H9 (cell line): ENCODE results near the gene MICU1. TPM values are rescaled to one million over a fixed set of nuclear protein-coding genes. Genes with fewer than 3 reads are reported as not detected.

Experiments
- DNase-seq: peaks from one replicate; pipeline ENCODE4 v3.0.0-alpha.2; 2017
- H2AFZ ChIP-seq: one replicate; pipeline ENCODE4 v1.6.1; 2013; ENCODE audit warnings: mild to moderate bottlenecking, low read length, control low read depth, moderate library complexity
- H2AK5ac ChIP-seq: 2 replicates; pipeline ENCODE4 v1.6.1; 2013; ENCODE audit warnings: low read length, control low read depth, mixed read lengths; ENCODE audit not compliant: insufficient read length
- H2BK120ac ChIP-seq: one replicate; pipeline ENCODE4 v1.6.1; 2013; ENCODE audit warnings: low read depth, mild to moderate bottlenecking, low read length, control low read depth, inconsistent platforms; ENCODE audit not compliant: poor library complexity, severe bottlenecking
- H2BK12ac ChIP-seq: 2 replicates; pipeline ENCODE4 v1.6.1; 2013; ENCODE audit warnings: low read length, control low read depth, mixed read lengths, low read depth; ENCODE audit not compliant: insufficient read length
- H2BK15ac ChIP-seq: 2 replicates; pipeline ENCODE4 v1.6.1; 2013; ENCODE audit warnings: low read depth, low read length, control low read depth
- H2BK20ac ChIP-seq: one replicate; pipeline ENCODE4 v1.6.1; 2013; ENCODE audit warnings: low read depth, mild to moderate bottlenecking, low read length, control low read depth, inconsistent platforms; ENCODE audit not compliant: poor library complexity, severe bottlenecking
- H2BK5ac ChIP-seq: 2 replicates; pipeline ENCODE4 v1.6.1; 2013; ENCODE audit warnings: low read length, control low read depth, mixed read lengths; ENCODE audit not compliant: insufficient read length
- H3K14ac ChIP-seq: 2 replicates; pipeline ENCODE4 v1.6.1; 2013; ENCODE audit warnings: low read length, control low read depth; ENCODE audit not compliant: insufficient read depth
- H3K18ac ChIP-seq: 2 replicates; pipeline ENCODE4 v1.6.1; 2013; ENCODE audit warnings: low read depth, mild to moderate bottlenecking, mixed read lengths, low read length, control low read depth; ENCODE audit not compliant: insufficient read length
- H3K23ac ChIP-seq: 2 replicates; pipeline ENCODE4 v1.6.1; 2013; ENCODE audit warnings: low read length, control low read depth, mixed read lengths, low read depth; ENCODE audit not compliant: insufficient read length
- H3K23me2 ChIP-seq: 2 replicates; pipeline ENCODE4 v1.6.1; 2013; ENCODE audit warnings: low read depth, mild to moderate bottlenecking, mixed read lengths, low read length, control low read depth; ENCODE audit not compliant: insufficient read length, poor library complexity, severe bottlenecking
- H3K27ac ChIP-seq: 2 replicates; pipeline ENCODE4 v1.5.1; 2013; ENCODE audit warnings: low read length, control low read depth, mixed read lengths, low read depth; ENCODE audit not compliant: insufficient read length
- H3K27me3 ChIP-seq: 2 replicates; pipeline ENCODE4 v1.6.1; 2013; ENCODE audit warnings: low read length, control low read depth, inconsistent platforms; ENCODE audit not compliant: insufficient read depth
- H3K4ac ChIP-seq: 2 replicates; pipeline ENCODE4 v1.6.1; 2013; ENCODE audit warnings: low read depth, mild to moderate bottlenecking, control low read depth, inconsistent platforms, low read length, moderate library complexity
- H3K4me1 ChIP-seq: 2 replicates; pipeline ENCODE4 v1.6.1; 2013; ENCODE audit warnings: low read length, control low read depth, inconsistent platforms; ENCODE audit not compliant: insufficient read depth
- H3K4me2 ChIP-seq: 2 replicates; pipeline ENCODE4 v1.6.1; 2013; ENCODE audit warnings: low read length, control low read depth, mixed read lengths; ENCODE audit not compliant: insufficient read length, insufficient read depth
- H3K56ac ChIP-seq: 2 replicates; pipeline ENCODE4 v1.6.1; 2013; ENCODE audit warnings: low read depth, mild to moderate bottlenecking, mixed read lengths, low read length, control low read depth; ENCODE audit not compliant: insufficient read length
- H3K79me1 ChIP-seq: 2 replicates; pipeline ENCODE4 v1.6.1; 2013; ENCODE audit warnings: low read depth, mild to moderate bottlenecking, moderate library complexity, low read length, control low read depth, inconsistent platforms; ENCODE audit not compliant: insufficient read depth, poor library complexity, severe bottlenecking
- H3K79me2 ChIP-seq: 2 replicates; pipeline ENCODE4 v1.6.1; 2013; ENCODE audit warnings: low read length, control low read depth, inconsistent platforms; ENCODE audit not compliant: insufficient read depth
- H3K9ac ChIP-seq: 2 replicates; pipeline ENCODE4 v1.6.1; 2013; ENCODE audit warnings: low read length, control low read depth, mixed read lengths; ENCODE audit not compliant: insufficient read length; ENCODE audit errors: extremely low read depth
- H3K9me3 ChIP-seq: one replicate; pipeline ENCODE4 v1.6.1; 2013; ENCODE audit warnings: low read depth, low read length, inconsistent platforms; ENCODE audit not compliant: control insufficient read depth
- H3T11ph ChIP-seq: one replicate; pipeline ENCODE4 v1.6.1; 2013; ENCODE audit warnings: mild to moderate bottlenecking, low read length, control low read depth, inconsistent platforms
- H4K20me1 ChIP-seq: one replicate; pipeline ENCODE4 v1.6.1; 2013; ENCODE audit not compliant: control insufficient read depth, insufficient read length, insufficient read depth
- H4K5ac ChIP-seq: 2 replicates; pipeline ENCODE4 v1.6.1; 2013; ENCODE audit warnings: low read depth, mild to moderate bottlenecking, mixed read lengths, low read length, control low read depth; ENCODE audit not compliant: insufficient read length
- H4K8ac ChIP-seq: replicated peaks from 2 replicates; pipeline ENCODE4 v1.6.1; 2013; ENCODE audit warnings: low read length, control low read depth, mixed read lengths, low read depth; ENCODE audit not compliant: insufficient read length
- H4K91ac ChIP-seq: 2 replicates; pipeline ENCODE4 v1.6.1; 2013; ENCODE audit warnings: low read depth, mild to moderate bottlenecking, moderate library complexity, mixed read lengths, low read length, control low read depth; ENCODE audit not compliant: insufficient read length
- H3K27ac Mint-ChIP-seq, 3 experiments: 2 replicates in 2 of 3; 3 replicates in 1 of 3; pipeline ENCODE4 v1.8.0; 2020 to 2021; ENCODE audit warnings: mixed read lengths in 3 of 3, mild to moderate bottlenecking in 1 of 3, moderate library complexity in 1 of 3
- H3K27me3 Mint-ChIP-seq: 2 replicates; pipeline ENCODE4 v1.8.0; 2021; ENCODE audit warnings: low read depth, mild to moderate bottlenecking, moderate library complexity, mixed read lengths
- H3K36me3 Mint-ChIP-seq, 3 experiments: 2 replicates in 2 of 3; 3 replicates in 1 of 3; pipeline ENCODE4 v1.8.0; 2020 to 2021; ENCODE audit warnings: low read depth in 3 of 3, mixed read lengths in 3 of 3; ENCODE audit not compliant: insufficient read depth in 1 of 3
- H3K4me1 Mint-ChIP-seq, 2 experiments: 2 replicates each; pipeline ENCODE4 v1.8.0; 2020; ENCODE audit warnings: mixed read lengths in 2 of 2
- H3K4me3 Mint-ChIP-seq, 2 experiments: 2 replicates in 1 of 2; 3 replicates in 1 of 2; pipeline ENCODE4 v1.8.0; 2020 to 2021; ENCODE audit warnings: mild to moderate bottlenecking in 2 of 2, mixed read lengths in 2 of 2, moderate library complexity in 1 of 2
- H3K9me3 Mint-ChIP-seq, 2 experiments: 2 replicates in 1 of 2; 3 replicates in 1 of 2; pipeline ENCODE4 v1.8.0; 2020; ENCODE audit warnings: mild to moderate bottlenecking in 2 of 2, mixed read lengths in 2 of 2, moderate library complexity in 1 of 2
- WGBS: extraction: QIAGEN DNeasy Blood & Tissue Kit; methylation state at CpG from one replicate; pipeline ENCODE4 v1.1.7; 2013; ENCODE audit warnings: missing lambda C conversion rate, low lambda C conversion rate, mixed read lengths; ENCODE audit not compliant: insufficient read length; ENCODE audit errors: extremely low coverage; 5-methylcytosine and 5-hydroxymethylcytosine counted together
- total RNA-seq: library from RNA; stranded (reverse); gene quantifications from 2 replicates; pipeline ENCODE4 v1.2.1, GENCODE V29; 2021
- TF ChIP-seq, protein P1 (sequence below): fragments of 200-600 bp; sonication (generic); conservative IDR thresholded peaks from 3 replicates; pipeline ENCODE4 v1.8.0; 2021; ENCODE audit warnings: antibody characterized with exemption, mild to moderate bottlenecking

MICU1 gene
- total RNA-seq, 1 experiment from 2014 or later, result 33.2 TPM

- no peaks in the 10 kb centered on the region for H4K20me1 ChIP-seq
- Mint-ChIP-seq H3K36me3 (peaks cover 17 to 24% (median 23%) of the 10 kb centered on the region in 3 experiments), H3K9me3 (peaks cover 14 to 17% of the 10 kb centered on the region in 2 experiments; a peak in 4 of 5 replicates), H3K4me3 (no peak overlapping the region), H3K4me1 (no peaks in the 10 kb centered on the region), H3K27ac (no peak overlapping the region), H3K27me3 (no peaks in the 10 kb centered on the region)
- H3K23ac ChIP-seq, result no peak overlapping the region
- no peaks in the 10 kb centered on the region for H3K79me2 ChIP-seq
- no peak overlapping the region for H2BK5ac ChIP-seq
- no peak overlapping the region for H2BK20ac ChIP-seq
- no peak overlapping the region for H3K9ac ChIP-seq
- H3K79me1 ChIP-seq, result no peaks in the 10 kb centered on the region
- WGBS, result no CpG with 5 or more reads among the region's 1 CpG
- no peak overlapping the region for H4K91ac ChIP-seq
- H3K27me3 ChIP-seq, result no peaks in the 10 kb centered on the region
- no peak overlapping the region for H3K4ac ChIP-seq
- H2AFZ ChIP-seq, result no peak overlapping the region
- H3K27ac ChIP-seq, result no peak overlapping the region
- H4K8ac ChIP-seq, result no peak overlapping the region
- no peak overlapping the region for H3K18ac ChIP-seq
- H3K4me1 ChIP-seq, result no peaks in the 10 kb centered on the region
- H3K14ac ChIP-seq, result no peak overlapping the region
- no peak overlapping the region for H3K4me2 ChIP-seq
- DNase-seq, result no peak
- no peak overlapping the region for H3K56ac ChIP-seq
- H2AK5ac ChIP-seq, result no peak overlapping the region
- no peaks in the 10 kb centered on the region for H3K23me2 ChIP-seq
- H2BK12ac ChIP-seq, result no peak overlapping the region
- no peak overlapping the region for H3T11ph ChIP-seq
- TF ChIP-seq, protein P1, sequence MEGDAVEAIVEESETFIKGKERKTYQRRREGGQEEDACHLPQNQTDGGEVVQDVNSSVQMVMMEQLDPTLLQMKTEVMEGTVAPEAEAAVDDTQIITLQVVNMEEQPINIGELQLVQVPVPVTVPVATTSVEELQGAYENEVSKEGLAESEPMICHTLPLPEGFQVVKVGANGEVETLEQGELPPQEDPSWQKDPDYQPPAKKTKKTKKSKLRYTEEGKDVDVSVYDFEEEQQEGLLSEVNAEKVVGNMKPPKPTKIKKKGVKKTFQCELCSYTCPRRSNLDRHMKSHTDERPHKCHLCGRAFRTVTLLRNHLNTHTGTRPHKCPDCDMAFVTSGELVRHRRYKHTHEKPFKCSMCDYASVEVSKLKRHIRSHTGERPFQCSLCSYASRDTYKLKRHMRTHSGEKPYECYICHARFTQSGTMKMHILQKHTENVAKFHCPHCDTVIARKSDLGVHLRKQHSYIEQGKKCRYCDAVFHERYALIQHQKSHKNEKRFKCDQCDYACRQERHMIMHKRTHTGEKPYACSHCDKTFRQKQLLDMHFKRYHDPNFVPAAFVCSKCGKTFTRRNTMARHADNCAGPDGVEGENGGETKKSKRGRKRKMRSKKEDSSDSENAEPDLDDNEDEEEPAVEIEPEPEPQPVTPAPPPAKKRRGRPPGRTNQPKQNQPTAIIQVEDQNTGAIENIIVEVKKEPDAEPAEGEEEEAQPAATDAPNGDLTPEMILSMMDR, result no peak
- H4K5ac ChIP-seq, result no peak overlapping the region
- no peak overlapping the region for H2BK15ac ChIP-seq
- H3K9me3 ChIP-seq, result no peaks in the 10 kb centered on the region
- H2BK120ac ChIP-seq, result no peak overlapping the region
These were observed 122.6 kb downstream of the MICU1 start for GRCh38 chr10:72503241-72503640.
